HCT116 (cell line): Measurements from ENCODE around the gene RNASEH2A.

Source experiments
- POLR2AphosphoS5 ChIP-seq: IDR thresholded peaks from 2 replicates; pipeline ENCODE4 v1.6.1; 2011; ENCODE audit warnings: mild to moderate bottlenecking, low read depth, low read length, moderate library complexity
- TF ChIP-seq, protein P1 (sequence below), 3 experiments: fragments of 200-600 bp in 1 of 3; sonication (generic) in 1 of 3; IDR thresholded peaks in 2 of 3; conservative IDR thresholded peaks in 1 of 3; 2 replicates each; pipeline ENCODE4 v1.5.1; 2012 to 2017; ENCODE audit warnings: low read depth in 2 of 3, low read length in 2 of 3, antibody characterized with exemption in 1 of 3, borderline replicate concordance in 1 of 3, control low read depth in 1 of 3, mild to moderate bottlenecking in 1 of 3, mixed read lengths in 1 of 3, mixed run types in 1 of 3, moderate library complexity in 1 of 3; ENCODE audit not compliant: insufficient read depth in 1 of 3

DNA sequence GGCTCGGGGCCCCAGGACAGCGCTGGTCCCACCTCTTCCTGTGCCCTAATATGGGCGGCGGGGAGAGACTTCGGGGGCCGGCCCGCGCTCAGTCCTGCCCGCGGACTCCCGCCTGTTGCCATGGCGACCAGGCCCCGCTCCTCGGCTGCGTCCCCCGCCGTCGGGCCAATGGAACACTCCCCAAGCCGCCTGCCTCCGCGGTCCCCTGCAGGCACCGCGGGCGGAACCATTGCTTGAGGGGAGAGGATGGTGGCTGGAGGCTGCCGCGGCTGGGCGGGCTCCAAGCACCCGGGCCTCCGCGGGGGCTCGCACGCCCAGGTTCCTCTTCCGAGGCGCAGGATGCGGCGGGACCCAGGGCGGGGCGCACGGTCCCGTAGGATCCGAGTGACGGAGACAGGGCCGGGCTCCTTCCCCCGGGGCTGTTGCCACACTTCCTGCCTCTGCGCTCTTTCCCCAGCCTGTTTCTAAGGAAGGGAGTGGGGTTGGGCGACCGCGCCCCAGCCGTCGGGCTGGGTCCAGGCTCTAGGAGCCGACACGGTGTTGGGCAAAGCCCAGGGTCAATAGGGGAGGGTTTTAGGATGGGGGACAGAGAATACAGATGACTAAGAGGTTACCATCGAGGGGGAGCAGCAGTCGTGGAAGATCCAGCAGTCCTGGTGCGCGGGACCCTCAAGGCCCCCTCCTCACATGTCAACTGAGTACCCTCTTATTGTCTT lies 16.3 kb upstream of the RNASEH2A start:
- TF ChIP-seq POLR2AphosphoS5: peak; percentile 53
- TF ChIP-seq, protein P1, sequence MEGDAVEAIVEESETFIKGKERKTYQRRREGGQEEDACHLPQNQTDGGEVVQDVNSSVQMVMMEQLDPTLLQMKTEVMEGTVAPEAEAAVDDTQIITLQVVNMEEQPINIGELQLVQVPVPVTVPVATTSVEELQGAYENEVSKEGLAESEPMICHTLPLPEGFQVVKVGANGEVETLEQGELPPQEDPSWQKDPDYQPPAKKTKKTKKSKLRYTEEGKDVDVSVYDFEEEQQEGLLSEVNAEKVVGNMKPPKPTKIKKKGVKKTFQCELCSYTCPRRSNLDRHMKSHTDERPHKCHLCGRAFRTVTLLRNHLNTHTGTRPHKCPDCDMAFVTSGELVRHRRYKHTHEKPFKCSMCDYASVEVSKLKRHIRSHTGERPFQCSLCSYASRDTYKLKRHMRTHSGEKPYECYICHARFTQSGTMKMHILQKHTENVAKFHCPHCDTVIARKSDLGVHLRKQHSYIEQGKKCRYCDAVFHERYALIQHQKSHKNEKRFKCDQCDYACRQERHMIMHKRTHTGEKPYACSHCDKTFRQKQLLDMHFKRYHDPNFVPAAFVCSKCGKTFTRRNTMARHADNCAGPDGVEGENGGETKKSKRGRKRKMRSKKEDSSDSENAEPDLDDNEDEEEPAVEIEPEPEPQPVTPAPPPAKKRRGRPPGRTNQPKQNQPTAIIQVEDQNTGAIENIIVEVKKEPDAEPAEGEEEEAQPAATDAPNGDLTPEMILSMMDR (IDR thresholded peaks at IDR 0.05 in 2 of 3, conservative IDR thresholded peaks at IDR 0.05 in 1 of 3; ENCODE audit: borderline replicate concordance in 1 of 3, insufficient read depth in 1 of 3, low read depth in 2 of 3, low read length in 2 of 3): no peak
